T-cell (primary cell): ENCODE measurements around the gene STAB1. TPM values are rescaled to one million over a fixed set of nuclear protein-coding genes. Genes with fewer than 3 reads are reported as not detected.

Source experiments
- ATAC-seq, 4 experiments: fragments of 200-7000 bp in 3 of 4; fragments of 150-1000 bp in 1 of 4; cut with Tn5 transposase; replicated peaks in 1 of 4; 1 replicate in 3 of 4; 2 replicates in 1 of 4; pipeline ENCODE4 v1.10.0; 2021; ENCODE audit warnings: moderate library complexity in 3 of 4, mild to moderate bottlenecking in 2 of 4, moderate number of reproducible peaks in 1 of 4
- CTCF ChIA-PET, 2 donors: fragments of 300-600 bp; sonication (Branson Sonifier 250); formaldehyde crosslinking; loops; one replicate each; lab custom pipeline; 2022; ENCODE audit warnings: antibody characterized with exemption in 2 of 2; lab: Charles Lee
- POLR2A ChIA-PET, 2 donors: fragments of 300-600 bp; sonication (Branson Sonifier 250); formaldehyde crosslinking; loops; one replicate each; lab custom pipeline; 2022; ENCODE audit warnings: antibody characterized with exemption in 2 of 2; lab: Charles Lee
- DNase-seq, 35 experiments: peaks; one replicate each; pipeline versions ENCODE4 v3.0.0 to v3.0.0-alpha.2; 2013 to 2023
- H3K27ac ChIP-seq: one replicate; pipeline ENCODE4 v1.5.1; 2013; ENCODE audit warnings: low read length
- H3K27me3 ChIP-seq, 2 experiments: replicated peaks in 1 of 2; 1 replicate in 1 of 2; 2 replicates in 1 of 2; pipeline versions ENCODE4 v1.6.1 to v1.7.0; 2013; ENCODE audit warnings: low read length in 1 of 2, mixed read lengths in 1 of 2; ENCODE audit not compliant: control insufficient read depth in 2 of 2, insufficient read depth in 2 of 2; ENCODE audit errors: extremely low read depth in 1 of 2
- H3K36me3 ChIP-seq, 2 donors: 1 replicate in 1 of 2; 2 replicates in 1 of 2; pipeline versions ENCODE4 v1.6.1 to v1.7.0; 2013; ENCODE audit warnings: low read length in 1 of 2; ENCODE audit not compliant: control insufficient read depth in 2 of 2, insufficient read depth in 1 of 2; ENCODE audit errors: extremely low read depth in 1 of 2
- H3K4me1 ChIP-seq, 2 experiments: 1 replicate in 1 of 2; 2 replicates in 1 of 2; pipeline versions ENCODE4 v1.6.1 to v1.7.0; 2013; ENCODE audit warnings: low read length in 2 of 2, mixed read lengths in 1 of 2; ENCODE audit not compliant: insufficient read depth in 2 of 2, control insufficient read depth in 1 of 2; ENCODE audit errors: extremely low read depth in 1 of 2
- H3K4me3 ChIP-seq, 2 donors: 1 replicate in 1 of 2; 2 replicates in 1 of 2; pipeline versions ENCODE4 v1.5.1 to v1.7.0; 2013; ENCODE audit warnings: mild to moderate bottlenecking in 2 of 2, low read length in 1 of 2, moderate library complexity in 1 of 2; ENCODE audit not compliant: control insufficient read depth in 1 of 2; ENCODE audit errors: extremely low read depth in 1 of 2
- H3K9me3 ChIP-seq: 2 replicates; pipeline ENCODE4 v1.7.0; 2013
- H3K27ac Mint-ChIP-seq, 2 donors: one replicate each; pipeline ENCODE4 v1.8.0; 2020 to 2021; ENCODE audit warnings: mild to moderate bottlenecking in 2 of 2, mixed read lengths in 2 of 2
- H3K27me3 Mint-ChIP-seq, 2 donors: one replicate each; pipeline ENCODE4 v1.8.0; 2021 to 2022; ENCODE audit warnings: mixed read lengths in 2 of 2
- H3K36me3 Mint-ChIP-seq: one replicate; pipeline ENCODE4 v1.8.0; 2021; ENCODE audit warnings: mixed read lengths
- H3K4me1 Mint-ChIP-seq, 3 donors: one replicate each; pipeline ENCODE4 v1.8.0; 2020 to 2022; ENCODE audit warnings: mixed read lengths in 3 of 3, mild to moderate bottlenecking in 1 of 3
- H3K4me3 Mint-ChIP-seq, 3 donors: one replicate each; pipeline ENCODE4 v1.8.0; 2020 to 2022; ENCODE audit warnings: mild to moderate bottlenecking in 3 of 3, mixed read lengths in 3 of 3, moderate library complexity in 3 of 3
- H3K9me3 Mint-ChIP-seq, 3 donors: one replicate each; pipeline ENCODE4 v1.8.0; 2020 to 2022; ENCODE audit warnings: mixed read lengths in 3 of 3
- WGBS: methylation state at CpG from one replicate; pipeline ENCODE4 v1.1.5; 2013; ENCODE audit warnings: missing lambda C conversion rate; ENCODE audit not compliant: insufficient coverage; 5-methylcytosine and 5-hydroxymethylcytosine counted together
- total RNA-seq, 35 experiments: library from RNA in 6 of 35; stranded (reverse) in 6 of 35; fragments of 120-200 nt in 1 of 35; gene quantifications; one replicate each; pipeline versions ENCODE4 v1.2.1 to v1.2.4 and lab custom pipeline; 2013 to 2026

The STAB1 gene
- total RNA-seq, 5 donors from 2014 or later (not counting 1 experiment from before 2014, with no cell fraction given) = 0.38 to 2.2 (median 1.7) TPM

DNA sequence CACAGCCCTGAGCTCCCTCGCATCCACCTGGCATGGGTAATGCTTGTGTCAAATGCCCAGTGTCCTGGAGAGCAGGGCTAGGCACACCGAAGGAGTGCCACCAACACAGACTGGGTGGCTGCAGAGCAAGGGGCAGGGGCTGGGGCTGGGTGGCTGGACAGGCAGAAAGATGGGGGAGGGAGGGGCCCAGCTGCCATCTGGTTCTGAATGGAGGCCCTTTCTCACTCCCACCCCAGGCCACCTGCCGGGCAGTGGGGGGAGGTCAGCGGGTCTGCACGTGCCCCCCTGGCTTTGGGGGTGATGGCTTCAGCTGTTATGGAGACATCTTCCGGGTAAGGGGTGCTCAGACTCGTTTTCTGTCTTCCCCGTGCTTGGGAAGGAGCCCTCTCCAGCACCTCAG lies 17.0 kb downstream of the STAB1 start:
- Mint-ChIP-seq H3K9me3 (no peaks in the 10 kb centered on the region), H3K4me3 (no peak overlapping the region), H3K27ac (no peak overlapping the region), H3K36me3 (no peaks in the 10 kb centered on the region), H3K27me3 (no peaks in the 10 kb centered on the region), H3K4me1 (no peaks in the 10 kb centered on the region)
- no peak for ATAC-seq
- POLR2A ChIA-PET = no interaction called here
- no peaks in the 10 kb centered on the region for H3K9me3 ChIP-seq
- H3K27ac ChIP-seq = no peak overlapping the region
- DNase-seq = no peak
- CTCF ChIA-PET = interaction anchor here in 1 of 2 donors (0.5 kb wide), 1 partner anchor 100 kb away, joined by 5 read pairs; no protein-coding TSS in a partner anchor
- H3K4me3 ChIP-seq = no peak overlapping the region
- H3K36me3 ChIP-seq = no peaks in the 10 kb centered on the region
- H3K4me1 ChIP-seq = no peaks in the 10 kb centered on the region
- 86% methylated on average over 2 of the region's 8 CpGs for WGBS
- peaks cover 0 to 2% of the 10 kb centered on the region in 2 experiments for H3K27me3 ChIP-seq

DNA sequence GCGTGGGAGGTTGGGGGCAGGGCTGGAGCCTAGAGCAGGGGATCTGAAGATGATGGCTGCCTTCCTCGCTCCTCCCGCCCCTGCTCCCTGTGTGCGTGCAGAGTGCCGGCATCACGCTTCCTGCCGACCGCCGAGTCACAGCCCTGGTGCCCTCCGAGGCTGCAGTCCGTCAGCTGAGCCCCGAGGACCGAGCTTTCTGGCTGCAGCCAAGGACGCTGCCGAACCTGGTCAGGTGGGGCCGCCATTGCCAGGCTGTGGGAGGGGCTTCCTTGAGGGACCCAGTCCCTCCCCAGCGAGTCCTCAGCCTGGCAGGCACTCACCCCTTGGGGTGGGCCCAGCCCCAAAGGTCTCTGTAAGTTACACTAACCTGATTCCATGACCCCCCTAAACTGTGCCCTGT lies 17.6 kb downstream of the STAB1 start:
- H3K4me1 Mint-ChIP-seq = no peaks in the 10 kb centered on the region
- Histone ChIP-seq H3K4me1 (no peaks in the 10 kb centered on the region), H3K36me3 (no peaks in the 10 kb centered on the region), H3K27ac (no peak overlapping the region), H3K9me3 (no peaks in the 10 kb centered on the region), H3K4me3 (no peak overlapping the region), H3K27me3 (peaks cover 0 to 2% of the 10 kb centered on the region in 2 experiments)
- ChIA-PET CTCF (no interaction called here), POLR2A (no interaction called here)
- DNase-seq = no peak
- 81% methylated on average over 15 of the region's 17 CpGs for WGBS
- no peak overlapping the region for H3K27ac Mint-ChIP-seq
- H3K9me3 Mint-ChIP-seq = no peaks in the 10 kb centered on the region
- H3K36me3 Mint-ChIP-seq = no peaks in the 10 kb centered on the region
- no peak for ATAC-seq
- H3K27me3 Mint-ChIP-seq = no peaks in the 10 kb centered on the region
- no peak overlapping the region for H3K4me3 Mint-ChIP-seq

GRCh38 chr3:52513281-52513680 lies 18.1 kb downstream of the STAB1 start:
- CTCF ChIA-PET = no interaction called here
- Histone ChIP-seq H3K9me3 (no peaks in the 10 kb centered on the region), H3K27ac (no peak overlapping the region), H3K27me3 (peaks cover 0 to 2% of the 10 kb centered on the region in 2 experiments), H3K36me3 (no peaks in the 10 kb centered on the region), H3K4me3 (no peak overlapping the region), H3K4me1 (no peaks in the 10 kb centered on the region)
- Mint-ChIP-seq H3K27ac (no peak overlapping the region), H3K27me3 (no peaks in the 10 kb centered on the region), H3K9me3 (no peaks in the 10 kb centered on the region), H3K36me3 (no peaks in the 10 kb centered on the region), H3K4me3 (no peak overlapping the region), H3K4me1 (no peaks in the 10 kb centered on the region)
- no peak for ATAC-seq
- no peak for DNase-seq
- 89% methylated on average over 7 of the region's 7 CpGs for WGBS
- POLR2A ChIA-PET = no interaction called here

DNA sequence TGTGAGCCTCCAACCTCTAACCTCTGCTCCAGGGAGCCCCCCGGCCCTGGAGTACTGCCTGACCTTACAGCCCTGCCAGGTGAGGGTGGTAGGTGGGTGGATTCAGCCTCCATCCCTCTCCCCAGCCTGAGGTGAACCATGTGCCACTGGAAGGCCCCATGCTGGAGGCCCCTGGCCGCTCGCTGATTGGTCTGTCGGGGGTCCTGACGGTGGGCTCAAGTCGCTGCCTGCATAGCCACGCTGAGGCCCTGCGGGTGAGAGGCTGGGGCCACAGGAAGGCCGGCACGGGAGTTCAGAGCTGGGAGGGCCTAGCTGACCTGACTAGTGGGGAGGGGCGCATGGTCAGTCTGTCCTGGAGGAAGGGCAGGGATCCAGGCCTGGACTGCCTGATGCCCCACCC lies 19.4 kb downstream of the STAB1 start:
- Histone ChIP-seq H3K4me1 (no peaks in the 10 kb centered on the region), H3K36me3 (no peaks in the 10 kb centered on the region), H3K27ac (no peak overlapping the region), H3K27me3 (peaks cover 0 to 2% of the 10 kb centered on the region in 2 experiments), H3K4me3 (no peak overlapping the region), H3K9me3 (no peaks in the 10 kb centered on the region)
- Mint-ChIP-seq H3K4me3 (no peak overlapping the region), H3K27me3 (no peaks in the 10 kb centered on the region), H3K9me3 (no peaks in the 10 kb centered on the region), H3K4me1 (no peaks in the 10 kb centered on the region), H3K27ac (no peak overlapping the region), H3K36me3 (no peaks in the 10 kb centered on the region)
- 73% methylated on average over 10 of the region's 11 CpGs for WGBS
- no peak for DNase-seq
- CTCF ChIA-PET = no interaction called here
- POLR2A ChIA-PET = no interaction called here
- no peak for ATAC-seq

DNA sequence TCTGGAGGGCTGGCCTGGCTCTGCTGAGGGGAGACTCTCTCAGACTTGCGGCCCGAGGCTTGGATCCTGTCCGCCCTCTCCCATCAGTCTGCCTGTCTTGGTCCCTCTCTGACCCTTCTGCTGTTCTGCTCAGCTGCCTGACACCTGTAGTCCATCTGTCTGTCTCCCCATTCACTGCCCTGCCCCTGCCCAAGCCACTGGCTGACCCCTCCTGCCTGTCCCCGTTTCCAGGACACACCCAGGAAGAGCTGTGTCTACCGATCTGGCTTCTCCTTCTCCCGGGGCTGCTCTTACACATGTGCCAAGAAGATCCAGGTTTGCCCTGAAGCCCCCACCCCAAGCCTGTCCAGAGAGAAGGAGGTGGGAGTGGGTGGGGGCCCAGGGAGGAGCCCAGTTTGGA lies 20.1 kb downstream of the STAB1 start:
- no peaks in the 10 kb centered on the region for H3K9me3 Mint-ChIP-seq

DNA sequence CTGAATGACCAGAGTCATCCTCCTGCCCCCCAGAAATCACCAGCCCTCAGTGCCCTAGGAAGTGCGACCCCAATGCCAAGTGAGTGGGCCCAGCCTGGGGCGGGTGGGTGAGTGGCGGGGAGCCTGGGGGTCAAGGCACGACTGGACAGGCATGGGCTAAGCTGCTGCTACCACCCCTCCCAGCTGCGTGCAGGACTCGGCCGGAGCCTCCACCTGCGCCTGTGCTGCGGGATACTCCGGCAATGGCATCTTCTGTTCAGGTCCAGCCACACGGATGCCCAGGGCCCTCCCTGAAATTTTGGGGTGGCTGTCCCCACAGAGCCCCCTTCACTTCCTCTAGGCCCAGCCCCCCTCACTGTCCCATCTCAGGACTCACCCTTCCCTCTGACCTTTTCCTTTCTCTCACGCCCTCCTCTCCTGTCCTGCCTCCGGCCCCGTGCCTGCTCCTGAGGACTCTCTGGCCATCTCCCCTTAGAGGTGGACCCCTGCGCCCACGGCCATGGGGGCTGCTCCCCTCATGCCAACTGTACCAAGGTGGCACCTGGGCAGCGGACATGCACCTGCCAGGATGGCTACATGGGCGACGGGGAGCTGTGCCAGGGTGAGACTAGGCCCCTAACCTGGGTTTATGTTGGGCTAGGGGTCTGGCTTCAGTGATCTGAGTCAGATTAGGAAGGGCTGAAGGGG lies 21.5 kb downstream of the STAB1 start:
- no peaks in the 10 kb centered on the region for H3K36me3 ChIP-seq
- 89% methylated on average over 13 of the region's 19 CpGs for WGBS

More for the DNA sequence above, 20.1 kb downstream of the STAB1 start:
- WGBS = 88% methylated on average over 4 of the region's 6 CpGs
- Mint-ChIP-seq H3K36me3 (no peaks in the 10 kb centered on the region), H3K27ac (no peak overlapping the region), H3K4me1 (no peaks in the 10 kb centered on the region), H3K4me3 (no peak overlapping the region), H3K27me3 (no peaks in the 10 kb centered on the region)
- POLR2A ChIA-PET = no interaction called here
- H3K9me3 ChIP-seq = no peaks in the 10 kb centered on the region
- H3K27me3 ChIP-seq = no peaks in the 10 kb centered on the region
- CTCF ChIA-PET = no interaction called here
- H3K4me3 ChIP-seq = no peak overlapping the region
- H3K27ac ChIP-seq = no peak overlapping the region
- no peak for DNase-seq
- no peaks in the 10 kb centered on the region for H3K36me3 ChIP-seq
- no peak for ATAC-seq
- H3K4me1 ChIP-seq = no peaks in the 10 kb centered on the region

More for the DNA sequence above, 21.5 kb downstream of the STAB1 start:
- ATAC-seq (no peak), DNase-seq (no peak)
- no peaks in the 10 kb centered on the region for H3K27me3 ChIP-seq
- no peak overlapping the region for H3K4me3 ChIP-seq
- Mint-ChIP-seq H3K4me3 (no peak overlapping the region), H3K27me3 (no peaks in the 10 kb centered on the region), H3K4me1 (no peaks in the 10 kb centered on the region), H3K9me3 (no peaks in the 10 kb centered on the region), H3K27ac (no peak overlapping the region), H3K36me3 (no peaks in the 10 kb centered on the region)
- no peaks in the 10 kb centered on the region for H3K4me1 ChIP-seq
- no peak overlapping the region for H3K27ac ChIP-seq
- no peaks in the 10 kb centered on the region for H3K9me3 ChIP-seq
- POLR2A ChIA-PET = no interaction called here
- CTCF ChIA-PET = no interaction called here
